Activated gamma-delta T cell (primary cell): ENCODE data around the gene TOR3A.

Source experiments
- DNase-seq: peaks from one replicate; lab custom pipeline; 2025; lab: John Stamatoyannopoulos, UW

The TOR3A gene

GRCh38 chr1:179066471-179066870 lies 15.4 kb upstream of the TOR3A start:
- no peak for DNase-seq

DNA sequence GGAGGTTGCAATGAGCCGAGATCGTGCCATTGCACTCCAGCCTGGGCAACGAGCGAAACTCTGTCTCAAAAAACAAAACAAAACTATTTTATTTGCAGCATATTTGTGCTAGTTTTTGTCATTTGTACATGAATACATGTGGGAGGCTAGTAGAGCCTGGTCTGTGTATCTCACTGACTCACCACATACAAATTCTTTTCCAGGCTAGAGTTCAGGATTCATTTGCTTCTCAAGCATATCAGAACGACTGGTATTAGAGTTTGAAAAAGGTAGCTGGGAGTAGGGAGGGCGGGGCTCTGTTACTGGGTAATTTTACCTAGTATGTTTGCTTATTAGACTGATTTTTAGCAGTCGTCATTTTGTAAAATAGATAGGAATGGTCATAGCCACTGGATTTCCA lies 4.5 kb upstream of the TOR3A start:
- DNase-seq: no peak

- no peak for DNase-seq
Measured at GRCh38 chr1:179079113-179079761, 2.6 kb upstream of the TOR3A start.

- no peak for DNase-seq
Measured at GRCh38 chr1:179080866-179081686, 794 bp upstream of the TOR3A start.

- DNase-seq: no peak
Measured at GRCh38 chr1:179082333-179082998, 596 bp downstream of the TOR3A start.

- no peak for DNase-seq
Measured at GRCh38 chr1:179082999-179083335, 1.1 kb downstream of the TOR3A start.

DNA sequence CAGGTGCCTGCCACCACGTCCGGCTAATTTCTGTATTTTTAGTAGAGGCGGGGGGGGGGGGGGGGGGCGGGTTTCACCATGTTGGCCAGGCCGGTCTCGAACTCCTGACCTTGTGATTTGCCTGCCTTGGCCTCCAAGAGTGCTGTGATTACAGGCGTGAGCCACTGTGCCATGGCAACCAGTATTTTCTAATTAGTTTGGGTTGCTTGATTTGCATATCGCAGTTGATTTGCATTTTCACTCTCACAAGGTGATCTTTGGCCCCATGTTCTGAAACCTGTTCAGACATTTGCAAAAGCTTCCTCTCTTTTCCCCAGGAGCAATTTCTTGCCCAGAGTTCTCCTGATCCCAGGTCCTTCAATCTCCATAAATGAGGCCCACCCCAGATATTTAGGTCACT lies 1.7 kb downstream of the TOR3A start:
- no peak for DNase-seq

DNA sequence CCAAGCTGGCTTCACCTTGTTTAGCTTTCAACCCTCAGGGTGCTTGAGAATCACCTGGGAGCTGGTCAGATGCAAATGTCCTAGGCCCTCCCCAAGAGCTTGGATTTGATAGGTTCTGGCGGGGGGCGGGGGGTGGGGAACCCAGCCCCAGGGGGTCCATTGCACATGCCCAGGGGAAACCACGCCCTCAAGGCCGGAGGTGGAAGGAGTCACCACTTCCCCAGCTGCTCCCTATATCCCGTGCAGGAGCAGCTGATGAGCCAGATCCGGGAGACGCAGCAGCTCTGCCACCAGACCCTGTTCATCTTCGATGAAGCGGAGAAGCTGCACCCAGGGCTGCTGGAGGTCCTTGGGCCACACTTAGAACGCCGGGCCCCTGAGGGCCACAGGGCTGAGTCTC lies 5.8 kb downstream of the TOR3A start:
- DNase-seq: no peak

GRCh38 chr1:179089827-179090482 lies 8.1 kb downstream of the TOR3A start:
- no peak for DNase-seq

GRCh38 chr1:179090522-179090921 lies 8.7 kb downstream of the TOR3A start:
- DNase-seq: no peak

- DNase-seq: no peak
Measured at GRCh38 chr1:179090923-179091322, 9.1 kb downstream of the TOR3A start.

DNA sequence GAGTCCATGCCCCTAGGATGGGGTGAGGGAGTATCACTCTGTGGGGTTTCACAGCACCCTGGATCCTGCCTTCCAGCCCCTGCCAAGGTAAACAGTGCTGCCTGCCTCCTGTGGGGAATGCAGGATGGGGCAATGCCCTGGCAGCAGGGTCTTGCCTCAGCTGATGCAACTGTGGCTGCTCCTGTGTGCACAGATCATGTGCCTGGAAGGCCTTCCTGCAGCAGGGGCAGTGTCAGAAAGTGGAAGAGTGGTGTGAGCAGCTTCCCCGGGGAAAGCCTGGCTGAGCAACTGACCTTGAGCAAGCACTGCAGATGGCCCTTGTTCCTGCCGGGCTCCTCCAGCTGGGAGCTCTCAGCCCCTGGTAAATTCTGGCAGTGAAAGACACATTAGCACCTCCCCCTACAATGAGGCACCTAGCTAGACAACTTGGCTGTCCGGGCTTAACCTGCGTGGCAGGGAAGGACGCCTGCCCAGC lies 9.9 kb downstream of the TOR3A start:
- DNase-seq: no peak

DNA sequence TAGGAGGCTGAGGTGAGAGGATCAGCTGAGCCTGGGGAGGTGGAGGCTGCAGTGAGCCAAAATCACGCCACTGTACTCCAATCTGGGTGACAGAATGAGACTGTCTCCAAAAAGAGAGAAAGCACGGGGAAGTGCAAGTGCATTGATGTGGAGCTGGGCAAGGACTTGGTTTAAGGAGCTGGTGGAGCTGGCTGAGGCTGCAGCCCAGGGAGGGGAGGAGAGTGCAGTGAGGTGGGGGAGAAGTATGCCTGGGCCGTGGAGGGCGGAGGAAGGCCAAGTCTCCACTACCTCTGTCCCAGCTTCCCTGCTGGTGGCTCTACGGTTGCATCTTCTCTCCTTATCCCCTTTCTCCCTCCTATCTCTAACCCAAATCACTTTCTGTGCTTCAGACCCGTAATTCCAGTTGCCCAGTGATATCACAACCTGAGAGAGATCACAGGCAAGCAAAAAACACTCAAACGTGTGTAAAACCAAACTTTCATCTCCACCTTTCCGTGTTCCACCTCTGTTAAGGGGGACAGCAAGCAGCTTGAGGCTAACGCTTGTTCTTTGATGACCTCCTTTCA lies 11.1 kb downstream of the TOR3A start:
- no peak for DNase-seq

- no peak for DNase-seq
Measured at GRCh38 chr1:179094818-179095217, 12.9 kb downstream of the TOR3A start.

- DNase-seq: no peak
Measured at GRCh38 chr1:179095377-179095776, 13.5 kb downstream of the TOR3A start.

DNA sequence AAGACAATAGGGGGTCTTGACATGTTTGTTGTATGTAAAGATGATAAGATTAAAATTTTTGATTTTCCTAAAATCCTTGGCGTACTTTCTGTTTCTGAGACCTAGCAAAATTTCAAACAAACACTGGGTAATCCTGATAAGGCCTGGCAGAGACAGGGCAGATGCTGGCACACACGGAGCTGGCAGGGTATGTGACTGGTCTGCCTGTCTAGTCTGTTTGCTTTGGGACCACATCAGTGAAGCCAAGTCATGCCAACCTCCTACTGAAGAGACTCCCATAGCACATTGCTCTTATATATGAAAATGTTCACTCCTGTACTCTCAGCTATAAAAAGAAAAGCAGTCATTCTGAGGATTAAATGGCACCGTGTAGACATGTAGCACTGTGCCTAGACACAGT lies 14.1 kb downstream of the TOR3A start:
- no peak for DNase-seq

DNA sequence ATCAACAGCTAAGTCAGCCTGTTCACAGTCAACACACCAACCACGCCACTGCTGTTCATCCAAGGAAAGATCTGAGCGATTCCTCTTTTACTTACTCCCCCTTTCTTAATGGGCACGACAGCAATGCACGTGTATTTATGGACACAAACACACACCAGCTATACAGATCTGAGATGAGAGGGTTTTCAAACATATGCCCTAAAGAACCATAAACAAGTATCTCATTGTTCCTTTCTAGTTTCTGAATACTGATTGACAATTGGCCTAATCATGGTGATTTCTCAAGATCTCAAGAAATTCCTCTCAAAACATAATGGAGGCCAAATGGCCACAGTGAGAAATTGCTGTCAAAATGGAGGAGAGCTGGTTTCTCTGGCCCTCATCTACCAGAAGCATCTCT lies 18.0 kb downstream of the TOR3A start:
- no peak for DNase-seq

DNA sequence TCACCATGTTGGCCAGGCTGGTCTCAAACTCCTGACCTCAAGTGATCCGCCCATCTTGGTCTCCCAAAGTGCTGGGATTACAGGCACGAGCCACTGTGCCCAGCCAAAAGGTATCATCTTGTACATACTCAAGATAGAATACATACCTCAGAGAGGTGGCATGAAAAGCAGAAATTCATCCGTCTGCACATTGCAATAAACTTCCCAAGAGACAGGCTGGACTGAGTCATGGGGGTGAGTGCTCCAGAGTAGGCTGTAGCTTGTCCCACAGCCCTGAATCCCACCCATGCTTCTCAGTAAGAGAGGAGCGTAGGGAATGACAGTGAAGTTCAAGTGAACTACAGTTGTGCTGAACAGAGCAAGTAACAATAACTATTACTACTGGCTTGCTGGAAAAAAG lies 19.7 kb downstream of the TOR3A start:
- DNase-seq: no peak

GRCh38 chr1:179103999-179104398 lies 22.1 kb downstream of the TOR3A start:
- no peak for DNase-seq

- no peak for DNase-seq
Measured at GRCh38 chr1:179104611-179105250, 22.9 kb downstream of the TOR3A start.

DNA sequence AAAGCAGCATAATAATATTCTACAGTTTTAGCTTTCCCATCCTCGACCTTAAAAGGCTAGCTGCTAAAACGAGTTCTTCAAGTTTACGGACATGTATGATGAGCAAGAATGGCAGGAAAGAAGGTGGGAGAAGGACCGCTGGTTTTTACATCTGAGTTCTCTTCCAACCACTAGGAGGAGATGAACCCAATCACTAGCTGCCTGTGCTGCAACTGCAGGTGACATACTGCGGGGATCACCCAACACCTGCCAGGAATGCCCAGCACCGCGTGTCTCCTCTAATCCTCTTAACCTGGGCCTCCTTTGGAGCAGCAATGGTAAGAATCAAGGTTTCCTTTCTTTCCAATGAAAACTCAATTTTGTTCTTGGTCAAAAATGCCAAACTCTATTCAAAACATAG lies 23.5 kb downstream of the TOR3A start:
- DNase-seq: no peak
